Astrocyte (in vitro differentiated cells and primary cell): ENCODE data around the gene UPP1. TPM values are rescaled to one million over a fixed set of nuclear protein-coding genes. Genes with fewer than 3 reads are reported as not detected.
"Not testable (repeated sequence)": the region's sequence is repeated elsewhere in the genome, so short reads cannot be mapped to it uniquely, and the experiment has no call there.

Source experiments
- DNase-seq: peaks from one replicate; pipeline ENCODE4 v3.0.0-alpha.2; 2010; ENCODE audit warnings: low read depth
- FAIRE-seq: peaks from 2 replicates; lab custom pipeline; 2011; peaks lifted over from hg19 to GRCh38; lab: Jason Lieb, UNC
- H2AFZ ChIP-seq: 2 replicates; pipeline ENCODE4 v1.6.0; 2012; ENCODE audit warnings: low read depth, low read length, inconsistent platforms
- H3K27ac ChIP-seq: 2 replicates; pipeline ENCODE4 v1.5.1; 2011; ENCODE audit warnings: low read depth, low read length, inconsistent platforms
- H3K27me3 ChIP-seq: 2 replicates; pipeline ENCODE4 v1.6.0; 2011; ENCODE audit warnings: low read length, inconsistent platforms; ENCODE audit not compliant: insufficient read depth
- H3K36me3 ChIP-seq: 2 replicates; pipeline ENCODE4 v1.5.1; 2011; ENCODE audit warnings: low read length, inconsistent platforms; ENCODE audit not compliant: insufficient read depth
- H3K4me1 ChIP-seq: 2 replicates; pipeline ENCODE4 v1.5.1; 2011; ENCODE audit warnings: low read length, inconsistent platforms; ENCODE audit not compliant: insufficient read depth
- H3K4me2 ChIP-seq: 2 replicates; pipeline ENCODE4 v1.6.0; 2012; ENCODE audit warnings: low read length, inconsistent platforms
- H3K4me3 ChIP-seq: 2 replicates; pipeline ENCODE4 v1.5.1; 2011; ENCODE audit warnings: low read depth, mild to moderate bottlenecking, low read length, inconsistent platforms; ENCODE audit not compliant: insufficient read depth
- H3K79me2 ChIP-seq: 2 replicates; pipeline ENCODE4 v1.6.0; 2012; ENCODE audit warnings: mild to moderate bottlenecking, low read length, inconsistent platforms; ENCODE audit not compliant: insufficient read depth
- H3K9ac ChIP-seq: 2 replicates; pipeline ENCODE4 v1.6.0; 2012; ENCODE audit warnings: mild to moderate bottlenecking, low read length, inconsistent platforms
- H3K9me3 ChIP-seq: 2 replicates; pipeline ENCODE4 v1.5.1; 2012; ENCODE audit warnings: low read depth, mild to moderate bottlenecking, low read length, inconsistent platforms; ENCODE audit not compliant: insufficient read depth
- H4K20me1 ChIP-seq: 2 replicates; pipeline ENCODE4 v1.6.0; 2012; ENCODE audit warnings: low read length, inconsistent platforms; ENCODE audit not compliant: insufficient read depth
- H3K27ac Mint-ChIP-seq: one replicate; pipeline ENCODE4 v1.8.0; 2021; ENCODE audit warnings: mild to moderate bottlenecking, mixed read lengths; ENCODE audit not compliant: unreplicated experiment
- H3K27me3 Mint-ChIP-seq: one replicate; pipeline ENCODE4 v1.8.0; 2021; ENCODE audit warnings: low read depth, mixed read lengths; ENCODE audit not compliant: unreplicated experiment
- H3K36me3 Mint-ChIP-seq: one replicate; pipeline ENCODE4 v1.8.0; 2021; ENCODE audit warnings: low read depth, mixed read lengths; ENCODE audit not compliant: unreplicated experiment
- H3K4me1 Mint-ChIP-seq: one replicate; pipeline ENCODE4 v1.8.0; 2021; ENCODE audit warnings: low read depth, mixed read lengths; ENCODE audit not compliant: unreplicated experiment
- H3K4me3 Mint-ChIP-seq: one replicate; pipeline ENCODE4 v1.8.0; 2021; ENCODE audit warnings: mild to moderate bottlenecking, moderate library complexity, mixed read lengths; ENCODE audit not compliant: unreplicated experiment
- H3K9me3 Mint-ChIP-seq: one replicate; pipeline ENCODE4 v1.8.0; 2021; ENCODE audit warnings: mild to moderate bottlenecking, mixed read lengths; ENCODE audit not compliant: unreplicated experiment
- CTCF ChIP-seq: IDR thresholded peaks from 2 replicates; pipeline ENCODE4 v1.5.1; 2011; ENCODE audit warnings: low read depth, mild to moderate bottlenecking, inconsistent platforms, low read length, moderate library complexity; ENCODE audit not compliant: insufficient read depth
- EZH2 ChIP-seq: IDR thresholded peaks from 2 replicates; pipeline ENCODE4 v1.6.1; 2012; ENCODE audit warnings: mild to moderate bottlenecking, low read length, inconsistent platforms; ENCODE audit not compliant: insufficient read depth
- total RNA-seq: library from RNA; stranded (reverse); gene quantifications from 2 replicates; pipeline ENCODE4 v1.2.1, GENCODE V29; 2021

Gene UPP1
- total RNA-seq, 1 donor from 2014 or later = 54.2 TPM

GRCh38 chr7:48078470-48078869, 10.6 kb upstream of the UPP1 start:
- Histone ChIP-seq H3K36me3 (no peaks in the 10 kb centered on the region), H3K4me2 (no peak overlapping the region), H3K4me3 (no peak overlapping the region), H4K20me1 (no peaks in the 10 kb centered on the region), H3K79me2 (no peaks in the 10 kb centered on the region), H2AFZ (no peak overlapping the region), H3K27ac (no peak overlapping the region), H3K9ac (no peak overlapping the region), H3K4me1 (peaks cover 6% of the 10 kb centered on the region), H3K27me3 (no peaks in the 10 kb centered on the region), H3K9me3 (no peaks in the 10 kb centered on the region)
- no peak overlapping the region for H3K27ac Mint-ChIP-seq
- H3K4me3 Mint-ChIP-seq = no peak overlapping the region
- DNase-seq = no peak
- H3K27me3 Mint-ChIP-seq = peaks cover 3% of the 10 kb centered on the region
- H3K36me3 Mint-ChIP-seq = no peaks in the 10 kb centered on the region
- peaks cover 17% of the 10 kb centered on the region for H3K4me1 Mint-ChIP-seq
- no peak for TF ChIP-seq EZH2
- no peak for TF ChIP-seq CTCF
- no peaks in the 10 kb centered on the region for H3K9me3 Mint-ChIP-seq
- no peak for FAIRE-seq

- H3K9me3 ChIP-seq, H4K20me1 ChIP-seq, H3K27me3 Mint-ChIP-seq, H3K27me3 ChIP-seq, H3K9ac ChIP-seq, DNase-seq, H3K4me3 ChIP-seq, H3K4me2 ChIP-seq, H3K9me3 Mint-ChIP-seq, H3K36me3 ChIP-seq, H2AFZ ChIP-seq, H3K36me3 Mint-ChIP-seq, H3K27ac Mint-ChIP-seq, H3K79me2 ChIP-seq, H3K4me3 Mint-ChIP-seq: not testable (repeated sequence)
- Histone ChIP-seq H3K27ac (peak overlapping the region; percentile 83), H3K4me1 (peaks cover 39% of the 10 kb centered on the region)
- H3K4me1 Mint-ChIP-seq = peaks cover 43% of the 10 kb centered on the region
- peak; percentile 58 for FAIRE-seq
Observed at GRCh38 chr7:48082378-48082777, 6.7 kb upstream of the UPP1 start.

GRCh38 chr7:48083114-48083830, 5.8 kb upstream of the UPP1 start:
- Histone ChIP-seq H3K36me3 (no peaks in the 10 kb centered on the region), H3K9ac (peak overlapping the region; percentile 47), H2AFZ (no peak overlapping the region), H3K27me3 (no peaks in the 10 kb centered on the region), H3K9me3 (no peaks in the 10 kb centered on the region), H3K79me2 (no peaks in the 10 kb centered on the region), H3K4me3 (no peak overlapping the region), H3K4me1 (peaks cover 47% of the 10 kb centered on the region), H3K27ac (peak overlapping the region; percentile 83), H4K20me1 (no peaks in the 10 kb centered on the region), H3K4me2 (peak overlapping the region; percentile 40)
- Mint-ChIP-seq H3K4me1 (peaks cover 50% of the 10 kb centered on the region), H3K4me3 (no peak overlapping the region), H3K27ac (no peak overlapping the region), H3K27me3 (no peaks in the 10 kb centered on the region), H3K9me3 (peaks cover 1% of the 10 kb centered on the region), H3K36me3 (no peaks in the 10 kb centered on the region)
- FAIRE-seq (no peak), DNase-seq (peak; percentile 85)
- TF ChIP-seq EZH2 (no peak), CTCF (no peak)
